OCI-M2 (cell line): ENCODE results near the gene MRPS6.

Experiments used
- DNase-seq: peaks from one replicate; lab custom pipeline; 2025; ENCODE audit not compliant: unreplicated experiment; lab: John Stamatoyannopoulos, UW

MRPS6 gene

DNA sequence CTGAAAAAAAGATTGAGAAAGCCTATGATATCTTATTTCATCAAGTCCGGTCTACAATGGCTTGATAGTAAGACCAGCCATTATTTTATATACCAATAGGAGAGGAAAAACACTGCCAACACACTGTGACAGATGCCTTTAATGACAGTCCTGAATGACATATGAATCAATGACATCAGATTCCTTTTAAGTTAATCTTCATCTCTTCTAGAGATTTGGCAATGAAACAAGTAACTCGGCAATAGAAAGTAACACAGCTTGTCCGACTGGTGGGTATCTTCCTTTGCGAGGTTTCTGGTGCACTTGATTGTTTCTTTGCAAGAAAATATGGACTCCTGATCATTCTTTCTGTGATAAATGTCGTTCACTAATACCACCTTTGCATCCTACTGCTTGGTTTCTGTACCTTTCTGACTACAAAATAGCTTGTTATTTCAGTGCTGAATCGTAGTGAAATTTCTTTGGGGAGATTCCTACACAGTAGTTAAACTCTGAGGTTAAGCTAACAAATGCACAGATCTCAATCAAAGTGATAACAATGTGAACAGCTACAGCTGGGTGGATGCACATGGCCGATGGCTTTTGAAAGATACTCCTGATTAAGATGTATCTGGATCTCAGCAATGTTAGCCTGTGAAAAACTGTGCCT lies 104.7 kb downstream of the MRPS6 start:
- no peak for DNase-seq

DNA sequence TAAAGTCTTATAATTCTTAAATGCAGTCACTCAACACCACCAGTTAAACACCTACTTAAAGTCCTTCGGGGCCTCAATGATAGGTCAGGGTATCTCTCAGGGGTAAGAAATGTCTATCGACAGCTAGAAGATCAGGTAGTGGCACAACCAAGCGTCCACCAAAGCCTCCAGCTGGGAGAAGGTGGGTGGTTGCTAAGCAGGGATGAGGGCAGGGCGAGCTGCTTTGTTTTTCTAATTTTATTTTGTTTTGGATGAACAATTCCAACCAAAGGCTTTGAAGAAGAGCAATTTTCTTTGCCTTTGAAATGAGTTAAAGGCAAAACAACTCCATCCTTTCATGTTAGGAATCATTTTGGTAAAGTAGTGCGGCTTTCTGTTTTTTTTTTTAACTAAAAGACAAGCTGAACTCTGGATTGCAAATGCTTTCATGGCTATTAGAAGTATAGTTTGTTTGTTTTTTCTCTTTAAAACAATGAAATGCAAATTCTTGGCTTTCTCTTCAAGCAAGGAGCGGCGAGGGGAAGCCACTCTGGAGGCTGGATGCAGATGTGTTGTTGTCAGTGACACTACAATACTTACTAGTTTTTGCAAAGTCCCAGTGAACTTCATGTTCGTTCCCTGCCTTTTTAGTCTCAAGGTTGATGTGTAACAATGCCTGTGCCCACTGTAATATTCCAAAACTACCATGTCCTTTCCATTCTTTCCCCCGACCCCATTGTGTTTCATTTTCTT lies 106.0 kb downstream of the MRPS6 start:
- DNase-seq, result no peak

DNA sequence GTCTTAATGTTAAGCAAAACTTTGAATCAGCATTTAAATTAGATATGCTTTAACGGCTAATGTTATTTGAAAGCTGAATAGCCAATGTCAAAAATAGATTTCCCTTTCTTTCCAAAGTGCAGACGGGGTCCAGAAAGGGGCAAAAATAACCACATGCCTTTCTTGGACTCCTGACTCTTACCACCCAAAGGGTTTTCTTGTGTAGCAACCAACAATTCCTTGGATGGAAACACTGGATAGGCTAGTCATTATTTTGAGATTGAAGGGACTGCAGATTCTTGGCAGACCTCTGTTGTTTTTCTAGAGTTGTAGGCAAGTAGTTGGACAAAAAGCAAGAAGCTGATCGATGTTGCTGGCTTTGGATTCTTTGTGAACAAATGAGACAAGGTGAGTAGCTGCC lies 107.0 kb downstream of the MRPS6 start:
- no peak for DNase-seq

DNA sequence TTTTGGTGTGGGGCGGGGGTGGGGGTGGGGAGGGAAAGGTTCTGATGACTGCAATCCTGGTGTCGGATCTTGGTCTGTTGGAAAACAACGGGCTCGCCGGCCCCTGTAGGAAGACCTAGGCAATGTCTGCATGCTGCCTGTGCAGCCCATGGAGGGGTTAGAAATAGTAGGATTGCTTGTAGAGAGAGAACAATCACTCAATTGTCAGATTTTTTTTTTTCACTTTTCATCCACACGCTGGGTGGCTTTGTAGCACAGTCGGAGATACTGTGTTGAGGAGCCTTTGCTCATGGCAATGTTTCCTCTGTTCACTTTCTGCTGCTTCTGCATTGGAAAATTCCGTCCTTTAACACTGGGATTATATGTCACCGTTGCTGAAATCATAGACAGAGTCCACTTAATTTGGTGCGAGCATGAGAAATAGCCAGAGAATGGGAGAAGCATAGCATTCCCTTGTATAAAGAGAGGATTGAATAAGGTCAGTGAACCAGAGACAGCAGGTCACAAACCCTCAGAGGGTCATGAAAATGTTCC lies 107.5 kb downstream of the MRPS6 start:
- DNase-seq, result no peak

DNA sequence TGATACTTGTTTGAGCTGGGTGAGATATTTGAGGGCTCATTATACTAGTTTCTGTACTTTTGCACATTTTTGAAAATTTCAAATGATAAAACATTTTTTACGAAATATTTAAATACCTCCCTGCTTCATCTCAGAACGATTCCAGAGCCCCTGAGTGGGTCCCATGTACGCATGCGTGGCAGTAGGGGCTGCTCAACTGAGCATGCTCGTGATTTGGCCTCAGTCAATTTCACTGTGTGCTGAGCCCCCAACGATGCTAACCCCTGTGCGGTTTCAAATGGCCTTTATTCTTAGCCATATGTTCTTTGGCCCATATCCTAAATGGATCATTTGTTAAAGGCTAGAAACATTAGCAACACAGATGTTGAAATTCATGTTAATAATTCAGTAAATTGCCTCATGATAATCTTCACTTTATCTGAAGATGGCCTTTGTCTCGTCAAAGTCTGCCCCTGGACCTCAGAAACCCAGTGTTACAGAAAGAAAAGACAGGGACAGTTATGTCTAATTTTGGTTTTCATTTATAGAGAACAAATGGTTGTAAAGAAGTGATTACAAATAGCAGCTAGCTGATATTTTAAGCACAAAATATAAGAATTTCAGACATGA lies 108.2 kb downstream of the MRPS6 start:
- DNase-seq, result no peak

DNA sequence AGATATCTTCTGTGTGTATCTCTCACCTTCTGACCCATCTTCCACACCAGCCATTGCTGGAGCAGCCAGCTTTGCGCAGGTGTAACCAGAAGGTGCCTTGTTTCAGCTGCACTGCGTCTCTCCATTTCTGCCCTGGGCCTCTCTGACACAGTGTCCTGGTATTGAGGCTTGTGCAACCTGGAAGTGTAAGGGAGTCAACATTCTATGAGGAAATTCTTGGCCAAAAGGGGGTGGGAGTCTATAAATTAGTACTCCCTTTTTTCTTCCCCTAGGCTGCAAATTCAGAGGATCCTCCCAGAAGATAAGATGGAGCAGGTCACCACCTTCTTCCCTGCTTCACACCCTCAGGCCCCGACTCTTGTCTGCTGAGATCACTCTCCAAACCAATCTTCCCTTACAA lies 109.1 kb downstream of the MRPS6 start:
- DNase-seq, result no peak

DNA sequence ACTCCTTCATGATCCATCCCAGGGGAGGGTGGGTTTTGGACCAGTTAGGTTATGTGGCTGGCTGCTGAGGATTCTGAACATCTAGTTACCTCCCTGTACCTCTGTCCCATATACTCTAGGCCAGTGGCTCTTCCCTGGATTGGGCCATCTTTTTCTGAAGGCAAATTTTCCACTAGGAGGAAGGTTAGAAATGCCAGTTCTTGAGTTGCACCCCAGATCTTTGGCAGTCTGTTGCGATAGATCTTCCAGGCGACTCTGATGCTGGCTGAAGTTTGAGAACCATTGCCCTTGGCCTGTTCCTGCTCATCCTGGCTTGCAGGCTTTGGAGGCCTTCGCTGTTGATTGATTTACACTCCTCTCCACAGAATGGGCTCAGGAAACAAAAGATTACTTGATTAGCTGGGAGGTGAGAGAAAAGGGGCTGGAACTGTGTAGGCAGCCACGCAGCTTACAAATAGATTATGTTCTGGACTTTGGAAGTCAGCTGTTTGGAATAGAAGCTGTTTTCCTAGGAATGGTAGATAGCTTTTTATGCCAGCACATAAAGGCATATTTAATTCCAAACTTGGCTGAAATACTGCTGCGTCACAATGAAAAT lies 110.1 kb downstream of the MRPS6 start:
- no peak for DNase-seq

DNA sequence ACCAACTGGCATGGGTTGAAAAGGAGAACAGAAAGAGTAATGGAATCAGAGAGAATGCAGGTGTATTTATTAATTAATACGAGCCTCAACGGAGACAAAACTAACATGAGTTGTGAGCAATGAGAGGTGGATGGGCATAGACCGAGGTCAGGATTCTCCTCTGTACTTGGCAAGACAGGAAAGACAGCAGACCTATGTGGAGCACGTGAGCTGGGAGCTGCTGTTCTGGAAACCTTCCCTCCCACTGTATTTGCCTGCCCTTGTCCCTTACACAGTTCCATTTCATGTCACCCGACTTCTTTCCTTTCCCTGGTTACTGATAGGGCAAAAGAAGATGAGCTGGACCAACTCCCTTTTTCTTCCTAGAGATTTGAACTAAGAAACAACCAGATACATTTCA lies 110.9 kb downstream of the MRPS6 start:
- DNase-seq, result no peak

DNA sequence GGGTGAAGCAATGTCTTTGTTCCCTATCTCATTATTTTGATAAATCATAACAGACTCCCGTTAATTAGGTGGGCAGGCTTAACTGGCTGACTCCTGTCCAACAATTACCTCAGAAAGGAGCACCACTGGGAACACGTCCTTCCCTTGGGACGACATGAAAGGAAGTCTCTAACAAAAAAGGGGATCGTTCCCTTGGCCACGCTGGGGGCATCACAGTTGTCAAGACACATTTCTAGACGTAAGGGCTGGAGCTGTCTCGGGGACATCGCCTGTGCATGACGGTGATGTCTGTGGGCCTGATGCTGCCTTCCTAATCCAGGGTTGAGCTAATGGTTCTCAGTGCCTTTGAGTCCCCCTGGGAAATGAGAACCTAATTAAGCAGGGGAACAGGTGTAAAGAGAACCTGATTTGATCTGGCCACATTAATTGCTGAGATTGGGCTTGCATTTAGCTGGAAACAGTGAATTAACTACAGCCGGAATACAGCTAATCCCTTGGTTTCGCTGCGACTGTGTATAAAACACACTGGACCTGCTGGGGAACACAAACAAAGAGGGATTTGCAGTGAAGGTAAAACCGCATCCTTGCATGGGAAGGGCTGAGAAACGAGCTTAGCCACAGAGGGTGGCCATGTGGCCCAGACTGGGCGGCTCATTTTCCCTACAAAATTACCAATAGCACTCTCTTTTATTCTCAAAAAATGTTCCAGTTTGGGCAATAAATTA lies 111.8 kb downstream of the MRPS6 start:
- DNase-seq, result no peak

DNA sequence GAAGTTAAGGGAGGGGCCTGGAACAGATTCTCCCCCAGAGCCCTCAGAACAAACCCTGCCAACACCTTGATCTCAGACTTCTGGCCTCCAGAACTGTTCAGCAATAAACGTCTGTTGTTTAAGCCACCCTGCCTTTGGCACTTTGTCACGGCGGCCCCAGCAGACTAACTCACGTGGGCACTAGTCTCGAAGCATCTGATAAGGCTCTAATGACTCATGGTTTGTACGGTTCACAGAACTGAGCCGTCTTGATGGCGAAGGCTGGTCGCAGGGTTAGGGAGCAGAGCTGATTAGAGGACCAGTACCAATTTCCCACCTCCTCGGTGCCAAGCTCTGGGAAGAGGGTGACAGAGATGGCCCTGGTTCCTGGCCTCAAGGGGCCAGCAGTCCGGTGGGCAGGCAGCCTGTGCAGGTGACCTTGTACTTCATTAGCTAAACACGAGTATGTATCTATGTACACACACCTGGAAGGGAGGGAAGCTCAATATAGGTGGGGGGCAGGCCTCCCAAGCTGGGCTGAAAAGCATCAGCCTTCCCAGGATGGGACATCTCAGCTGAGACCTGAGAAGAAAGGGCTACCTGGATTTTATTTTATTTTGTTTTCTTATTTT lies 112.8 kb downstream of the MRPS6 start:
- DNase-seq, result no peak

DNA sequence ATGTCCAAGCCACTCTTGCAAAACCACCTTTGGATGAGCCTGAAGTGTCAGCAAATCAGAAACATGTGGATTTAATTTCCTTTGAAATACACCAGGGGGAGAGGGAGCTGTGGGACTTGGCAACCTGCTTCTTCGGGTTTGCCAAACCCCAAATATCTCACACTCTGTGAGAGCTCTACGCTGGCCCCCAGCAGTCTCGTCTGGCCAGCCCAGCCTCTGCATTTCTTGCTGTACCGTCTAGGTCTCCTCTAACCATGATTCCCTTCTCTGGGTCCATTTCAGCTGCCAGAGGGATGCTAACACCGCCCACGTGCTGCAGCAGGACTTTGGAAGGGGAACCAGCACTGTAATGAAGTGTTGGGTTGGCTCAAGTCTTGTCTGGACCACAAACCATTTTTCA lies 114.6 kb downstream of the MRPS6 start:
- DNase-seq, result no peak

DNA sequence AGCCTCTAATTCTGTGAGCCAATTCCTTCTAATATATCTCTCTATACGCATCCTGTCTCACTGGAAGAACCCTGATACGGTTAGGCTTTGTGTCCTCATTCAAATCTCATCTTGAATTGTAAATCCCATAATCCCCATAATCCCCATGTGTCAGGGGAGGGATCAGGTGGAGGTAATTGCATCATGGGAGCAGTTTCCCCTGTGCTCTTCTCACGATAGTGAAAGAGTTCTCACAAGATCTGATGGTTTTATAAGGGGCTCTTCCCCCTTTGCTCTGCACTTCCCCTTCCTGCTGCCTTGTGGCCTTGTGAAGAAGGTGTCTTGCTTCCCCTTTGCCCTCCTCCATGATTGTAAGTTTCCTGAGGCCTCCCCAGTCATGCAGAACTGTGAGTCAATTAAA lies 116.1 kb downstream of the MRPS6 start:
- DNase-seq, result no peak

DNA sequence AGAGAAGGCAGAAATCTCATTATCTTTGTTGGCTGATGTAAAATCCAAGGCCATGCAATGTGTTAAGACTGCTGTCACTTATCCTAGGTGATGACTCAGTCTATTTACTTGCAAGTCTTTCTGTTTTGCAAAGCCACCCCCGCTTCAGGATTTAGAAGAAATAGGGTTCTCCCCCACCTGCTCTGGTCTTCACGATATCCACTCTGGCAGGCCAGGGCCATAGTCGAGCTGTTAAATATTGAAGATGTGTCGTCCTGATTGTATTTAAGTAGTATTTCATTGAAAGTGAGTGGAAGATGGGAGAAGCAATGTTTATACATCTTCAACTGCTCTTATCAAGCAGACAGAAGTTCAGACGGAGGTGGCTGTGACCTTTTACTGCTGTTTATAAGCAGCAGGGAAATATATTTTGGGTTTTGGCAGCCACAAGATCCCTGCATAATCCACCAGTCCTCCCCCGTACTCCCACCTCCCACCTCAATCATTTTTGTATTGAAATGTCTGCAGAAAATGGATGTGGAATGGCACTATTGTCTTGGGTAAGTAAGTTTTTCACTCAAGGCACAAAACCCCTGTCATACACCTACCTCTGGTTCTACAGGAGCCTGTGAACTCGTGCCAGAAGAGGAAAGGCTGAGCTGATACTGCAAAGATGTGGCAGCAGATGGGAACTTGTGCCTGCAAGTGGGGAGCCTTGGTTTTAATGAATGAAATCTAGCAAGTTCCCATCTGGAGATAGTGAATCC lies 117.4 kb downstream of the MRPS6 start:
- DNase-seq, result peak; percentile 18

DNA sequence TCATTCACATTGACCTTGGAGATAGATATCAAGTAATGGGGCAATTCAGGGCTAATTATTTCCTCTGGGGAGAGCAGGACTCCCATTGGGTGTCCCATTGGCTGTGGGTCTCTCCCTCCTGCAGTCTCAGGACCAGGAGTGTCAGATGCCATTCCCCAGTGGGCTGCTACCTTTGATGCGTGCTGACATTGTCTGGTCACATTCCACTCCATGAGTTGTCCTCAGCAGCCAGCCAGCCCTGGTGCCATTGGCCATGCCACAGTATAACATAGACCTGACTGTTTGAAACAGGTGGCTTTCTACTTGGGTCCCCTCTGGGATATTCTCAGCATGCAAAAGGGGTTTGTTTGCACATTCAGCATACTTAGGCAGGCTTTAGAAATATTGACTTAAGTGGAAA lies 118.5 kb downstream of the MRPS6 start:
- no peak for DNase-seq
